IPS-18a (cell line): ENCODE results near the gene METAP1.

Experiments
- H3K27ac ChIP-seq: one replicate; pipeline ENCODE4 v1.5.1; 2013; ENCODE audit warnings: low read length
- H3K27me3 ChIP-seq: one replicate; pipeline ENCODE4 v1.6.1; 2013; ENCODE audit warnings: mild to moderate bottlenecking, low read length; ENCODE audit not compliant: control insufficient read depth, insufficient read depth
- H3K36me3 ChIP-seq: one replicate; pipeline ENCODE4 v1.6.1; 2013; ENCODE audit warnings: low read depth, low read length; ENCODE audit not compliant: control insufficient read depth
- H3K4me1 ChIP-seq: one replicate; pipeline ENCODE4 v1.6.1; 2013; ENCODE audit warnings: low read depth, low read length; ENCODE audit not compliant: control insufficient read depth
- H3K4me3 ChIP-seq: one replicate; pipeline ENCODE4 v1.5.1; 2013; ENCODE audit warnings: low read length
- H3K9ac ChIP-seq: one replicate; pipeline ENCODE4 v1.6.1; 2013; ENCODE audit warnings: mild to moderate bottlenecking, low read length, moderate library complexity
- H3K9me3 ChIP-seq: one replicate; pipeline ENCODE4 v1.6.1; 2013; ENCODE audit warnings: low read depth, low read length; ENCODE audit not compliant: control insufficient read depth

Gene METAP1

DNA sequence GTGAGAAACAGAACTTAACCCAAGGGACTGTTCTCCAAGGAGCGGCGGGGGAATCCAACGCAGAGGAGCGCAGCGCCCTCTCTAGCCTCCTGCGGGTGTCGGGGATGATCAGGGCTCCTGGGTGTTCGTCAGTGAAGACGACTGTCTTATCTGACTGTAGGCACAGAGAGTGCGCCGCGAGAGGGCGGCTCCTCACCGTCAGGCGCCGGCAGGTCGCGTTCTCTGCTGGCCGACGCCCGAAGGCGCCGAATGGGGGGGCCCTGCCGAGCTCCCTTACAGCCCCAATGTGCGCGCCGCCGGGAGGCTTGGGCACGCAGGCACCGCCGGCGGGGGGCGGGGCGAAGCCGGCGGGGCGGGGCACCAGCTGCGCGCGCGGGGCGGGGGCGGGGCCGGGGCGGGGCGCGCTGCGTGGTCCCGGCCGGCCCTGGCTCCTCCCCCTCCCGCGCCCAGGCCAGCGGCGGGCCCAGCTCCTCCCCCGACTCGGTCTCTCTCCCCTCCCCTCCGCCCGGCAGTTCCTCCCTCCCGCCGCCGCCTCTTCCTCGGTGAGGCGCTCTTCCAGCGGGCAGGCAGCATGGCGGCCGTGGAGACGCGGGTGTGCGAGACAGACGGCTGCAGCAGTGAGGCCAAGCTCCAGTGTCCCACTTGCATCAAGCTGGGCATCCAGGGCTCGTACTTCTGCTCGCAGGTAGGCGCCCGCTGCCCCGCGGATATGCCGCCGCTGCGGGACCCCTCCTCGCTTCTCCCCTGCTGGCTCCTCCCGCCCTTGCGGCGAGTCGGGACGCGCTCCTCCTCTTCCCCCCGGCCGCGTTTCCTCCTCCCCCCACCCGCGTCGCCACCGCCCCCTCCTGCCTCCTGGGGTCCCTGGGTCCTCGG, at the start of gene METAP1:
Gene METAP1 (plus strand): TSS at position 539 of the 873 bp plus-strand sequence. CDS start 33 bp downstream, at position 572.
- no peaks in the 10 kb centered on the region for H3K36me3 ChIP-seq
- H3K27ac ChIP-seq, result peak within 1 kb of the TSS; percentile 81
- H3K27me3 ChIP-seq, result no peaks in the 10 kb centered on the region
- peak within 1 kb of the TSS; percentile 96 for H3K9ac ChIP-seq
- peaks cover 11% of the 10 kb centered on the region for H3K4me1 ChIP-seq
- peak within 1 kb of the TSS; percentile 96 for H3K4me3 ChIP-seq
- H3K9me3 ChIP-seq, result no peaks in the 10 kb centered on the region

DNA sequence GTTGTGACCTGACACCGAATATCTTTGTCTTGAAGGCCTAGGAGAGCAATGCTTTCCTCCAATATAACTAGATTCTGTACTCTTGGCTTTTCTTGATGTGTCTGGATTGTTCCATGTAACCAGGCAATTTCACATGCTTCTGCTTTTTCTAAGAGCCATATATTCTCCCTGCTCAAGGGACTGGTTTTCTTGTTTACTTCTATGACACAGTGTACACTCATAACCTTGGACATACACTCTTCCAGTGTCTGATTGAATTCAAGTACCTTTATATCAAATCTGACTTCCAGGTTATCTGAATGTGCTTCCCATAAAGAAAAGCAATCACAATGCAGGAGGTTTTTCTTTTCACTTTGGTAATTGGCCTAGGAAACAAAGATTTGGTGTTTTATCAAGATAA, 49.2 kb upstream of the METAP1 start:
- Histone ChIP-seq H3K27me3 (no peaks in the 10 kb centered on the region), H3K27ac (no peak overlapping the region), H3K4me3 (no peak overlapping the region), H3K9ac (no peak overlapping the region), H3K9me3 (no peaks in the 10 kb centered on the region), H3K36me3 (no peaks in the 10 kb centered on the region), H3K4me1 (no peaks in the 10 kb centered on the region)

- H3K27ac ChIP-seq, result no peak overlapping the region
- no peaks in the 10 kb centered on the region for H3K4me1 ChIP-seq
- no peaks in the 10 kb centered on the region for H3K27me3 ChIP-seq
- no peak overlapping the region for H3K4me3 ChIP-seq
- no peak overlapping the region for H3K9ac ChIP-seq
- no peaks in the 10 kb centered on the region for H3K9me3 ChIP-seq
- H3K36me3 ChIP-seq, result no peaks in the 10 kb centered on the region
These were observed 44.6 kb upstream of the METAP1 start for GRCh38 chr4:98950925-98951324.

DNA sequence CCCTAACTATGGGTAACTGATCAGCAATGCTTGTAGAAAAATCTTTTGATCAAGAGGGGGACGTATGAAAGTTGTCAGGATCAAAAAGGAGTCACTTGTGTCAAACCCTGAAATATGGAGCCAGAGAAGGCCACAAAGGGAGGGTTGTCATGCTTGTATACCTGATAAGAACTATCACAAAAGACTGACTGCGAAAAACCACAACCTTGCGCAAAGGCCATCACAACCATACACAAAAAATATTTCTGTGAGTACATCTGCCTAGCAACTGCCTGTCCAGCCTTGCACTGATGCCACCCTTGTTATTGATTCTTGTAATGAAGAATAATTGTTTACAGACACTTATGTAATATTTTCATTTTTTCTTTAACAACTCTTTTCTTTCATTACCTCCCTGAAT, 43.8 kb upstream of the METAP1 start:
- Histone ChIP-seq H3K27ac (no peak overlapping the region), H3K4me3 (no peak overlapping the region), H3K9ac (no peak overlapping the region), H3K4me1 (no peaks in the 10 kb centered on the region), H3K27me3 (no peaks in the 10 kb centered on the region), H3K36me3 (no peaks in the 10 kb centered on the region), H3K9me3 (no peaks in the 10 kb centered on the region)

GRCh38 chr4:98955229-98955628, 40.3 kb upstream of the METAP1 start:
- H3K36me3 ChIP-seq, result no peaks in the 10 kb centered on the region
- no peaks in the 10 kb centered on the region for H3K4me1 ChIP-seq
- H3K4me3 ChIP-seq, result no peak overlapping the region
- H3K27ac ChIP-seq, result no peak overlapping the region
- no peak overlapping the region for H3K9ac ChIP-seq
- no peaks in the 10 kb centered on the region for H3K27me3 ChIP-seq
- no peaks in the 10 kb centered on the region for H3K9me3 ChIP-seq

- Histone ChIP-seq H3K9ac (no peak overlapping the region), H3K4me1 (no peaks in the 10 kb centered on the region), H3K27me3 (no peaks in the 10 kb centered on the region), H3K4me3 (no peak overlapping the region), H3K36me3 (no peaks in the 10 kb centered on the region), H3K9me3 (no peaks in the 10 kb centered on the region), H3K27ac (no peak overlapping the region)
These were observed 37.5 kb upstream of the METAP1 start for GRCh38 chr4:98958065-98958464.

DNA sequence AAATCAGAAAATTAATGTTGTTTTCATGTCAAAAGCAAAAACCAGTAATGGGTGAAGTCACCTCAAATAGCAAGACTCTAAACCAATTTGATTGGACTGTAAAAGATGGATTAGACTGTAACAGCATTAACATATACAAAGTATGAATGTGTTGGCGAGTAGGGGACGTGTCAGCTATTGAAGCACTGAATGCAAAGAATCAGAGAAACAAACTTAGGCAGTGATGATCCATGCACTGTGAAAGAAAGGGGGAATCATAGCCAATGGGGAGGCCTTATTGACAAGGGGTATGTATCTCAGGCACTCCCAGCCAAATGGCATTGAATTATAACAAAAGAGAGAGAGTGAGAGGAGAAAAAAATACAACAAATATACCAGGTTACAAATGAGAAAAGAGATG, 36.1 kb upstream of the METAP1 start:
- H3K9me3 ChIP-seq, result no peaks in the 10 kb centered on the region
- no peak overlapping the region for H3K27ac ChIP-seq
- H3K4me3 ChIP-seq, result no peak overlapping the region
- H3K27me3 ChIP-seq, result no peaks in the 10 kb centered on the region
- H3K4me1 ChIP-seq, result no peaks in the 10 kb centered on the region
- no peak overlapping the region for H3K9ac ChIP-seq
- H3K36me3 ChIP-seq, result no peaks in the 10 kb centered on the region

DNA sequence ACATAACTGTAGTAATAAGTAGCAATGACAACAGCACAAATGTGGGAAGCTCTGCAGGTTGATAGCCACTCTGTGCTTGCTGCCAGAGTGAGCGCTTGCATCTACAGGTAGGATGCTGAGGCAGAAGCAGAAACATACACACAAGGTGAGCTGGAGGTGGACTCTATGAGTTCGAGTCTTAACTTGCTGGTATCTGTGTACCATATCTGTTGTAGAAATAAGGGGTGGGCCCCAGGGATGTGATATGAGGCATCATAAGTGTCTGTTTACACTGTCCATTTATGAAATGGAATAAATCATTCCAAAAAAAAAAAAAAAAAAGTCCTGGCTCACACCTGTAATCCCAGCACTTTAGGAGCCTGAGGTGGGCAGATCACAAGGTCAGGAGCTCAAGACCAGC, 33.8 kb upstream of the METAP1 start:
- Histone ChIP-seq H3K9ac (no peak overlapping the region), H3K27ac (no peak overlapping the region), H3K4me1 (no peaks in the 10 kb centered on the region), H3K4me3 (no peak overlapping the region), H3K9me3 (no peaks in the 10 kb centered on the region), H3K36me3 (no peaks in the 10 kb centered on the region), H3K27me3 (no peaks in the 10 kb centered on the region)

DNA sequence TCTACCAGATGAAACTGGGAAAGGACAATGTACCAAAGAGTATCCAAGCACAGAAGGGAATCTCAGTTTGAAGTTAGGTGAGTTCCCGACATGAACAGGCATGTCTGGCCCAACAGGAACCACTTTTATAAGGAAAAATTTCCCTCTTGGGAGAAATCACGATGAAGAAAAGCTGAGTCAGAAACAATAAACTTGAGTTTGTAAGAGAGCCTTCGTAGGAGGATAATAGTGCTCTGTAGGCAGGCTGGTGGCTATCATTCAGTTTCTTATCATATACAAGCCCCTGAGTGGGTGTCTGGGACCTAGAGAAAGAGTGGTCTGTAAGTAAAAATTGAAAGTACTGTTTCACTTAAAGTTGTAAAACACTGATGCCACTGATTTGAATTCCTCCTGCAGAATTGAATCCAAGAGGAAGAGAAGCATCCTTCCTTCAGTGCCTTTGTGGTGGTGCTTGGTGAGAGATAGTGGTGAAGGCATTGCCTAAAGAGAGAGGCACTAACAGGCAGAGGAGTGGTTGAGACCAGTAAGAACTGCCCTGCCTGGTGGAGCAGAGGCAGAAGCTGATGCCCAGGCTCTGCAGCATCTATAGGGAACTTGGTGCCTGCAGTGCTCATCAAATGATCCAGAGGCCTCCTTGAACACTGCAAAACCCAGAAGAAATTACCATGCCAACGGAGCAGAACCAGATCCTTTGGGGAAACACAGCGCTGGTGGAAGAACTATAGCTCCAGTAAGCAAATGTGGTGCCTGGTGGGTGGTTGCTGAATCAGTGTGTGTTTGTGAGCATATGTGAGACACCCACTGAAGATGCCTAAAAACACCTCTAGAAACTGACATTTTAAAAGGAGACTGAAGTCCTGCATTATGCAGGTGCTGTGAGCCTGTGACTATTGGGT, 31.7 kb upstream of the METAP1 start:
- Histone ChIP-seq H3K9ac (no peak overlapping the region), H3K27ac (no peak overlapping the region), H3K4me3 (no peak overlapping the region), H3K4me1 (no peaks in the 10 kb centered on the region), H3K9me3 (no peaks in the 10 kb centered on the region), H3K27me3 (no peaks in the 10 kb centered on the region), H3K36me3 (no peaks in the 10 kb centered on the region)

- no peaks in the 10 kb centered on the region for H3K9me3 ChIP-seq
These were observed 28.6 kb upstream of the METAP1 start for GRCh38 chr4:98966926-98967325.

DNA sequence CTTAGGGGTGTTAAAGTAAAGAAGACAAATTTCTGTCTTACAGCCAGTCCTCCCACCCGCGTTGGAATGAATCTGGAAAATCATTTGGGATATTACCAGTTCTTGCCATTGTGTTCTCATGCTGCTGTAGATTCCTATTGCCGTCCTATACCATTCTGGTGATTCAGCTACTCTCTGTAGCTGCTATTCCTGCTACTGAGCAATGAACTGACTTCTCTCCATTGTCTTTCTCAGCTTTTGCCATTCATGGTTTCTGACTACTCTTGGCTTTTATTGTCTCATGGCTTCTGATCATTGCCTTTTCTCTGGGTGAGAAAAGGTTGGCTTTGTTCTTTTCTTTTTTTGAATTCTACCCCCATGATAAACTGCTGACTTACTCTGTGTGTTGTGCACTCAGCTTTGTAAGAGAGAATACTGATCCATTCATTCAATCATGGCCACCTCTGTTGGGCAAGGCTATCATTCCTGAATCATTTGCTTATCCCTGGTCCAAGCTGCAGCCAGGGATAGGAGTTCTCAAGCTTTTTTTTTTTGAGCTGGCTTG, 27.7 kb upstream of the METAP1 start:
- Histone ChIP-seq H3K9me3 (no peaks in the 10 kb centered on the region), H3K4me1 (no peaks in the 10 kb centered on the region), H3K36me3 (no peaks in the 10 kb centered on the region), H3K27me3 (no peaks in the 10 kb centered on the region), H3K9ac (no peak overlapping the region), H3K27ac (no peak overlapping the region), H3K4me3 (no peak overlapping the region)

More at GRCh38 chr4:98966926-98967325, 28.6 kb upstream of the METAP1 start:
- H3K27ac ChIP-seq, result no peak overlapping the region
- H3K4me3 ChIP-seq, result no peak overlapping the region
- no peaks in the 10 kb centered on the region for H3K36me3 ChIP-seq
- H3K27me3 ChIP-seq, result no peaks in the 10 kb centered on the region
- no peak overlapping the region for H3K9ac ChIP-seq
- H3K4me1 ChIP-seq, result no peaks in the 10 kb centered on the region
